ENCODE results near the gene CBFB. TPM values are rescaled to one million over a fixed set of nuclear protein-coding genes. Genes with fewer than 3 reads are reported as not detected.

CBFB gene
- total RNA-seq, 2 experiments from 2014 or later, result 235 to 241 TPM

DNA sequence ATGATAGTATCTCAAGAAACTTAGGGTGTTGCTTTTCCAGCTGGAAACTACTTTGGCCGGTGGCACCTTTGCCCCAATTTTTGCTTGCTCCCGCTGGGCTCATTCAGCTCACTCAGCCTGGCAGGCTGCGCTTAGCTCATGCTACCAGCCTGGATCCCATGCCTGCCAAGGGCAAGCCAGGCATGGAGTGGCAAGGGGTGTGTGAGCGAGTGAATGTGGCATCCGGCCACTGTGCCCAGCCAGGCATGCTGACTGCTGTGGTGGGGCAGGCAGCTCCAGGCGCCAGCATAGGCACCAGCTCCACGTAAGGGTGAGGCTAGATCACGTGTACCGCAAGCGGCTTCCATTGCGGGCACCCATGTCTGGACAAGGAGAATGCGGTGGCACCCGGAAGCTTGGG lies 112.4 kb downstream of the CBFB start:
- no peak for DNase-seq
- POLR2A ChIA-PET, result interaction anchor here (0.7 to 0.9 kb wide), 3 partner anchors 17 to 51 kb away, joined by 3 to 4 read pairs (median 4); no protein-coding TSS in a partner anchor
- peaks cover 44% of the 10 kb centered on the region for H3K36me3 Mint-ChIP-seq (ENCODE audit: low read depth)

DNA sequence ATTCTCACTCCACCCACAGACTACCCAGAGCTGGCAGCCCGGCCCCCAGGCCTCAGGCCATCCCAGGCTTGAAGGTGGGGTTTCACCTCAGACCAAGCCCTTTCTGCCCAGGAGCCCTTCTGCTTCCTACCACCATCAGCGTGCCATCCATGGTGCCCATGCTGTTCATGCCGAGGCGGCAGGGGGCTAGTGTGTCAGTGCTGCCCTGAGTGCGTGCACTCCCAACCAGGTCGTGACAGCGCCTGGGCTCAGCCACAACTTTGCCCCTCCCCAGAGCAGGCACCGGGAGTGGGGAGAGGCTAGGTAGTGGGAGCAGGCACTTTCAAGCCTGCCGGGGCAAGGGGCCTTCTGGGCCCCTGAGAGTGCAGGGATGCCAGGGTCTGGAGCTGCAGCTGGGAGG lies 113.4 kb downstream of the CBFB start:
- Mint-ChIP-seq H3K27me3 (ENCODE audit: low read depth) (no peaks in the 10 kb centered on the region), H3K9me3 (ENCODE audit: insufficient read depth) (no peaks in the 10 kb centered on the region), H3K36me3 (ENCODE audit: low read depth) (peaks cover 44% of the 10 kb centered on the region), H3K4me1 (ENCODE audit: low read depth) (no peaks in the 10 kb centered on the region), H3K4me3 (no peak overlapping the region), H3K27ac (no peak overlapping the region)
- ATAC-seq (no peak), DNase-seq (no peak)
- POLR2A ChIA-PET, result no interaction called here
- CTCF ChIA-PET, result no interaction called here

More for the DNA sequence above, 112.4 kb downstream of the CBFB start:
- CTCF ChIA-PET, result interaction anchor here (0.9 to 4.1 kb wide), 6 partner anchors 9 to 246 kb away, joined by 3 to 22 read pairs (median 4); no protein-coding TSS in a partner anchor
- no peak overlapping the region for H3K27ac Mint-ChIP-seq
- no peak for ATAC-seq
- no peaks in the 10 kb centered on the region for H3K27me3 Mint-ChIP-seq (ENCODE audit: low read depth)
- no peaks in the 10 kb centered on the region for H3K4me1 Mint-ChIP-seq (ENCODE audit: low read depth)
- H3K9me3 Mint-ChIP-seq (ENCODE audit: insufficient read depth), result no peaks in the 10 kb centered on the region
- H3K4me3 Mint-ChIP-seq, result no peak overlapping the region

DNA sequence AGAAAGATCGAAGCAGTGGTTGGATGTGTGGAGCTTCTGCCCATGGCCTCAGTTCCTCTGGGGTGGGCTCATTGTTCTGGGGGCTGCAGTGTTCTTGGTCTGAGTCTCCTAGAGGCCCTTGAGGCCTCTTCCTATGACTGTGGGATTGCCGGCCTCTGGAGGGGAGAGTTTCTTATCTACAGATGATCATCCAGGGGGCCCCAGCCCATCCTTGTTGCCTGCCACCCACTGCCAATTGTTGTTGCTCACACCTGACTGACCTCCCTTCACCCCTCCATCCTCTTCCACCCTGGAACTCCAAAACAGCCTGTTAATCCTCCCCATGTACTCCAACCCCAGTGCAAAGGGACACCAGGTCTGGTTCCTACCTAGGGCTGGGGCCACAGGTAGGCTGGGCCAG lies 116.0 kb downstream of the CBFB start:
- ChIA-PET POLR2A (no interaction called here), CTCF (interaction anchor here (0.9 to 3.0 kb wide), 2 partner anchors 10 to 127 kb away, joined by 3 to 13 read pairs; no protein-coding TSS in a partner anchor)
- DNase-seq, result no peak
- Mint-ChIP-seq H3K27me3 (ENCODE audit: low read depth) (no peaks in the 10 kb centered on the region), H3K36me3 (ENCODE audit: low read depth) (peaks cover 55% of the 10 kb centered on the region), H3K4me3 (no peak overlapping the region), H3K9me3 (ENCODE audit: insufficient read depth) (no peaks in the 10 kb centered on the region), H3K4me1 (ENCODE audit: low read depth) (peaks cover 3% of the 10 kb centered on the region), H3K27ac (no peak overlapping the region)
- no peak for ATAC-seq

DNA sequence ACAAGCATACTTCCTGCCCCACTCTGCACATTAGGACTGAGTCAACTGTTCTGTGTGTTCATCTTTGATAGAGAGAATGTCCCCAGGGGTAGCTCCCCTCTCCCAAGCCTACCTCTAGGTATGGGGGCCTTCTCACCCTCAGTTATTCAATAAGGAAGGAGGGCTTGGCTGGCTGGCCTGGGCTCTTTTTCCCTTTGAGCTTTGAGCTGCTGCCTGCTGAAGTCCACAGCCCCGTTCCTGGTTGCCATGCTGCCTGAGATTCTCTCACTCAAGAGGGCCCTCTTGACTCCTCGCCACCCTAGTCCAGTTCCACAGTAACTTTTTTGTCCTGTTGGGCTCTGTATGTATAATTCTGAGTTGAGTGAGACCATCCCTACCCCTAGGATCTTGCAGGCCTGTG lies 116.8 kb downstream of the CBFB start:
- ATAC-seq, result no peak
- Mint-ChIP-seq H3K4me1 (ENCODE audit: low read depth) (peaks cover 3% of the 10 kb centered on the region), H3K27ac (no peak overlapping the region), H3K27me3 (ENCODE audit: low read depth) (no peaks in the 10 kb centered on the region), H3K36me3 (ENCODE audit: low read depth) (peaks cover 55% of the 10 kb centered on the region), H3K4me3 (no peak overlapping the region), H3K9me3 (ENCODE audit: insufficient read depth) (no peaks in the 10 kb centered on the region)
- POLR2A ChIA-PET, result no interaction called here
- CTCF ChIA-PET, result interaction anchor here (0.8 to 3.0 kb wide), 3 partner anchors 9 to 128 kb away, joined by 3 to 13 read pairs (median 3); no protein-coding TSS in a partner anchor
- DNase-seq, result no peak

DNA sequence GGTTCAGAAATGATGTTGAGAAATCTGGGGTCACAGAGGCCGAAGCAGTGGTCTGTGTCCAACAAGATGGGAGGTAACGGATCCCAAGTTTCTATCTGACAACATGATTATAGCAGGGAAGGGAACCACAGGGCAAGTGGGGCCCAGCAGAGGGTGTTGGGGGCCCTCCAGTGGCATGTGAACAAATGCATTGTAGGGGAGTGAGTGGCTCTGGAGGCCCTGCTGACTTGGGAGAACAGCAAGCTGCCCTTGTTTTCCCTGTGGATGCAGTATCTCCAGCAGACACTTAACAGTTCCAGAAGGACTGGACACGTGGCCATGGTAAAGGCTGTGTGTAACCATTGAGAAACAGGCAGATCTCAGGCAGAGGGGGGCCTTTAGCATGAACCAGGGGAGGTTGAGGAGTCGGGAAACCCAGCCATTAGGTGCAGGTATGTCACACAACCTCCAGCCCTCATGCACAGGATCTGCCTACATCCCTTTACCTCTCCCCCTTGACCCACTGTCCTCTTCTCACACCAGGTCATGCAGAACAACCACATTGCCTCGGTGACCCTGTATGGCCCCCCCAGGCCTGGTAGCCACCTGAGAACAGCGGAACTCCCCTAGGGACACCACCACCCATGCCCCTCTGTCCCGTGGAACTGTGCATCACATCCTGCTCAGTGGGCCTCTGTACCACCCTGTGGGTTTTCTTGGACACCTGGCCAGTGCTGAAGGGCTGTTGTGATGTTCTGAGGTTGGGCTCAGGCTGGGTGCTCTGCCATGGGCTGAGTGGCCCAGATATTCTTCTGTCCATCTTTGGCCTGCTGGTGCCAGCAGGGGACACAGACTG lies 117.8 kb downstream of the CBFB start:
- Mint-ChIP-seq H3K9me3 (ENCODE audit: insufficient read depth) (no peaks in the 10 kb centered on the region), H3K27ac (peak overlapping the region; percentile 37), H3K27me3 (ENCODE audit: low read depth) (peaks cover 3% of the 10 kb centered on the region), H3K36me3 (ENCODE audit: low read depth) (peaks cover 50% of the 10 kb centered on the region), H3K4me1 (ENCODE audit: low read depth) (peaks cover 12% of the 10 kb centered on the region), H3K4me3 (no peak overlapping the region)
- ChIA-PET CTCF (interaction anchor here (0.8 kb wide), 1 partner anchor 8 kb away, joined by 3 read pairs; no protein-coding TSS in a partner anchor), POLR2A (interaction anchor here (0.8 kb wide), 1 partner anchor 14 kb away, joined by 3 read pairs; no protein-coding TSS in a partner anchor)
- ATAC-seq, result no peak
- DNase-seq, result no peak

DNA sequence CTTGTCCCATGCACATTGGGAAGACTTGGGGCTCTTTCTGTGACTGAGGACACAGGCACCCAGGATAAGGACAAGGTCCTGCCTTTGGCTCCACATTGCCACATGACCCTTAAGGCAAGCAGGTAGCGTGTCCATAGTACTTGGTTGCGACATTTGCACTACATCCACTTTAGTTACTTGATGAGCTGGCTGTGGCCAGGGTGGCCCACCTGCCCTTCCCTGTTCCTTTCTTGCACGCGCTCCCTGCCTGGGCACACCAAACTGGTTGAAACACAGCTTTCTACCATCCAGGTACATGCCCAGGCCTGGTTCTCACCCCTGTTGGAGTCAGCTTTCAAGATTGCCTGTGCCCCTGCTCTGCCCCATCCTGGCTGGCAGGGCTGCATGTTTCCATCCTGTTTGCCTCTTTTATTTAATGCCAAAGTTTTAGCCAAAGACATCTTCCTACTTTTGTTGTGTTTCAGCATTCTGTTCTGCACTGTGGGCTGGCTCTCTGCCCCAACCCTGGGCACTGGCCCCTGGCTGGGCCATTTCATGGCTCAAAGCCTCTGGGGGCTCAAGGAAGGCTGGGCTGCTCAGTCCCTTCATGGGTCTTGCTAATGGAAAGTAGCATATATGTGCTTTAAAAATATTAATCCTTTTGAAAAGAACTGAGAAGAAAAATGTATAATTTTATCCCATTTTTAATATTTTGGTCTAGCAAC lies 118.6 kb downstream of the CBFB start:
- H3K4me1 Mint-ChIP-seq (ENCODE audit: low read depth), result peaks cover 17% of the 10 kb centered on the region
- H3K27me3 Mint-ChIP-seq (ENCODE audit: low read depth), result peaks cover 3% of the 10 kb centered on the region
- no peak for ATAC-seq
- peaks cover 46% of the 10 kb centered on the region for H3K36me3 Mint-ChIP-seq (ENCODE audit: low read depth)
- ChIA-PET POLR2A (no interaction called here), CTCF (no interaction called here)
- no peak for DNase-seq
- H3K9me3 Mint-ChIP-seq (ENCODE audit: insufficient read depth), result no peaks in the 10 kb centered on the region
- no peak overlapping the region for H3K4me3 Mint-ChIP-seq
- H3K27ac Mint-ChIP-seq, result peak overlapping the region; percentile 70

DNA sequence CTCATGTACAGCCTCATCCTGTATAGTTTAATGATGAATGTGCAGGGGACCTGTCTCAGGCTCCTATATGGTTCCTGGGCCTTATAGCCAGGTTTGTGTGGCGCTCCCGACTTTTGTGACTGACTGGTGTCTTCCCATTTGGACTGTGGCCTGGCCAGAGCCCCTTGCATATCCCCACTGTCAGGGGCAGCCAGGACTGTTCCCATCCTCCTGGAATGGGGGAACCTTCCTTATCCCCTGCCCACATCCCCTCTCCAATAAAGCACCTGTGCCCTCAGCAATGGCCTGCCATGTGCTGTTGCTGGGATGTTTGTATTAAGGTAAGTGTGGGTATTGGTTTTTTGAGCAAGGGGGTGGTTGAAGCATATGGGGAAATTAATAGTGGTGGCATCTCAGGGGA lies 119.3 kb downstream of the CBFB start:
- ATAC-seq (no peak), DNase-seq (no peak)
- no peak overlapping the region for H3K4me3 Mint-ChIP-seq
- H3K36me3 Mint-ChIP-seq (ENCODE audit: low read depth), result peaks cover 47% of the 10 kb centered on the region
- H3K4me1 Mint-ChIP-seq (ENCODE audit: low read depth), result peaks cover 24% of the 10 kb centered on the region
- POLR2A ChIA-PET, result no interaction called here
- H3K27me3 Mint-ChIP-seq (ENCODE audit: low read depth), result peaks cover 3% of the 10 kb centered on the region
- no peak overlapping the region for H3K27ac Mint-ChIP-seq
- CTCF ChIA-PET, result interaction anchor here (1.2 kb wide), 1 partner anchor 130 kb away, joined by 4 read pairs; no protein-coding TSS in a partner anchor
- no peaks in the 10 kb centered on the region for H3K9me3 Mint-ChIP-seq (ENCODE audit: insufficient read depth)

DNA sequence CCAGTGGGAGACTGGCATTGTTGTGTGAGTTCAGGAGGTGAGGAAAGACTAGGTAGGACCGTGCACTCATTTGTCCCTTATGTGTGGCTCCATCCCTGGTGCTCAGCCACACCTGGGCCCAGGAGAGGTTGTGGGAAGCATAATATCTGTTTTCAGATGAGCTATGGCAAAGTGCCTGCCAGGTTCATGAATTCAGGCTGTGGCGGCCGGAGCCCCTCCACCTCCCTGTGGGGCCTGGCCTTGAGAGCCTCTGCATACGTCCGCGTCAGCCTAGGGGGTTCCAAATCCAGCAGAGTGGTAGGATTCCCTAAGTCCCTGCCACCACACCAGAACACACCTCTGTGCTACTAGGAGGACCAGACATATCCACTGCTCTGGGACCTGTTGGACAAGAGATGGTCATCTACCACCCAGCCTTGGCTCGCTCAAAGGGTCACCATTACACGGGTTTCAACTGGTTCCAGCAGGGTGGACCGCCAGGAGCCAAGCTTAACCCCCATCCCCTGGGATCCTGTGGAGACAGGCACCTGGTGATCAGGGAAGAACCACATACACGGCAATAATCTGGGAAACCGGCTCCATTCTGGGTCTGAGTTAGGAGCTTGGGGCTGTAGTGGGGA lies 119.8 kb downstream of the CBFB start:
- Mint-ChIP-seq H3K36me3 (ENCODE audit: low read depth) (peaks cover 45% of the 10 kb centered on the region), H3K9me3 (ENCODE audit: insufficient read depth) (no peaks in the 10 kb centered on the region), H3K4me3 (no peak overlapping the region), H3K4me1 (ENCODE audit: low read depth) (peaks cover 27% of the 10 kb centered on the region), H3K27me3 (ENCODE audit: low read depth) (peaks cover 3% of the 10 kb centered on the region), H3K27ac (no peak overlapping the region)
- DNase-seq (no peak), ATAC-seq (no peak)
- POLR2A ChIA-PET, result interaction anchor here (1.1 kb wide), 1 partner anchor 131 kb away, joined by 4 read pairs; no protein-coding TSS in a partner anchor
- CTCF ChIA-PET, result interaction anchor here (1.0 to 1.2 kb wide), 2 partner anchors 42 to 131 kb away, joined by 3 to 4 read pairs; no protein-coding TSS in a partner anchor

DNA sequence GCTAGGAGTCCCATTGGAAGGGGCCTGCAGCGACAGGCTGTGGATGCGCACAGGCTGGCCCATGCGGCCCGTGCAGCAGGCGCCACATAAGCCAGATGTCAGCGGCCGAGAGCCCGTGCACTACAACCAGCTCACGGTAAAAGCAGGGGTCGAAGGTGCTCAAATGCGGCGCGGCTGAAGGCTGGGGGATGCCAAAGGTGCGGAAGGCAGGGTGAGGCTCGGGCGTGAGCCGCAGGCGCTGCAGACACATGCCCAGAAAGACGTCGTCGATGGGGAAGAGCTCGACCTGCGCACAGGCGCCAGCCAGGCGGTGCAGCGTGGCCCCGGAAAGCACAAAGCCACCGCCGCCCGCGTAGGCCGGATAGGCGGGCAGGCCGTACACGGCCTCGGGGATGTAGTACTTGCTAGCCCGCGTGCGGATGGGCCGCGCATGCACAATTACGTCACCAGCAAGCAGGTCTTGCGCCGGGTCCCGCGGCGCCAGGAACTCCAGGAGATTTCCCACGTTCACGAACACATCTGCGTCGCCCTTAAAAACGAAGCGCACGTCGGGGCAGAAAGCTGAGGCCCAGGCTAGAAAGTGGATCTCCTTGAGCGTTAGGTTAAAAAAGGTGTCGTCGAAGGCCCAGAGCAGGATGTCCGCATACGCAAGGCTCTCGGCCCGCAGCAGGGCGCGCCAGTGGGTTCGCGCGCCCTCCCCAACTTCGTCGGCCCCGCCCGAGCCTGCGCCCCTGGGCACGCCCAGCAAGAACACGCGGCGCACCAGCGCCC lies 120.5 kb downstream of the CBFB start:
- H3K27ac Mint-ChIP-seq, result no peak overlapping the region
- ChIA-PET CTCF (interaction anchor here (1.0 to 1.2 kb wide), 2 partner anchors 42 to 132 kb away, joined by 3 to 4 read pairs; no protein-coding TSS in a partner anchor), POLR2A (interaction anchor here (1.1 kb wide), 1 partner anchor 132 kb away, joined by 4 read pairs; no protein-coding TSS in a partner anchor)
- peaks cover 31% of the 10 kb centered on the region for H3K4me1 Mint-ChIP-seq (ENCODE audit: low read depth)
- H3K36me3 Mint-ChIP-seq (ENCODE audit: low read depth), result peaks cover 45% of the 10 kb centered on the region
- DNase-seq (no peak), ATAC-seq (no peak)
- no peaks in the 10 kb centered on the region for H3K9me3 Mint-ChIP-seq (ENCODE audit: insufficient read depth)
- H3K27me3 Mint-ChIP-seq (ENCODE audit: low read depth), result peaks cover 3% of the 10 kb centered on the region
- H3K4me3 Mint-ChIP-seq, result peak overlapping the region; percentile 40

DNA sequence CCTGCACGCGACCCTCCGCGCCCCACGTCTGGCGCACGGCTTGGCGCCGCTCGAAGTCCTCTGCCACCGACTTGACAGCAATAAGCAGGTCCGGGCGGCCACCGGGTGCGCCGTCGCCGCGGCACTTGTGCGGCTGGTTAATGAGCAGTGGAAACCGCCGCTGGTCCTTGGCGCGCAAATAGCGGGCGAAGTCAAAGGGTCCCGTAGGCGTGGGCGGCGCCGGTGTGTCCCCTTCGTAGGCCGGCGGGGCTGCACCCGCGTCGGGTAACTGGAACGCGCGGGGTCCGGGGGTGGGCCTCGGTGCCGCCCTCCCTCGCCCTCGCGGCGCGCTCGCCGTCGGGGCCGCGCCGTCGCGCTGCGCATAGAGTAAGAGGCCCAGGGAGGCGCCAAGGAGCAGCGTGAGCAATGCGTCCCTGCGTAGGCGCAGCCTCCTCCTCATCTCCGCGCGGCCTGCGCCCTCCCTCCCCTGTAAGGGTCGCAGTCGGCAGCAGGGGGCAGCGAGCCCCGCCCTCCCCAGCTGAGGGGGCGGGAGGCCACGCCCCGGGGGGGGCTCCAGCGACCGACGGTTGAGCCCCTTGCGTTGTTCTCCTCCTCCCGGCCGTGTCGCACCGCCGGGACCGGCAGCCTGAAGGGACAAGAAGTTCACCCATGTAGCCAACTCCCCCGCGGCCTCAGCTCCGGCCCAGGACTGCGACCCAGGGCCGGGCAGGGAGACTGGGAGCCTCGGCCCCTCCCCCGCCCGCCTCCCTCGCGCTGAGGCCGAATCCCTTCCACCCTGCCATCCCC lies 121.3 kb downstream of the CBFB start:
- peaks cover 3% of the 10 kb centered on the region for H3K27me3 Mint-ChIP-seq (ENCODE audit: low read depth)
- ChIA-PET POLR2A (interaction anchor here (0.9 to 1.4 kb wide), 5 partner anchors 9 to 132 kb away, joined by 3 to 6 read pairs (median 4); no protein-coding TSS in a partner anchor), CTCF (interaction anchor here (0.9 to 5.8 kb wide), 11 partner anchors 10 to 240 kb away, joined by 3 to 149 read pairs (median 4); partner anchors contain the start of genes CBFB, FBXL8, PHAF1 and TRADD)
- peaks cover 42% of the 10 kb centered on the region for H3K36me3 Mint-ChIP-seq (ENCODE audit: low read depth)
- H3K9me3 Mint-ChIP-seq (ENCODE audit: insufficient read depth), result no peaks in the 10 kb centered on the region
- no peak overlapping the region for H3K27ac Mint-ChIP-seq
- H3K4me1 Mint-ChIP-seq (ENCODE audit: low read depth), result peaks cover 33% of the 10 kb centered on the region
- peak overlapping the region; percentile 71 for H3K4me3 Mint-ChIP-seq
- ATAC-seq, result peak; percentile 70
- peak; percentile 59 for DNase-seq

Data from activated CD8-positive, alpha-beta T cell treated with anti-CD3 and anti-CD28 coated beads, Interleukin-2, amount 10 ng/mL, durations not matched to agents 7 days and 5 days (primary cell).